H1 (cell line): ENCODE results near the gene RNF214. TPM values are rescaled to one million over a fixed set of nuclear protein-coding genes. Genes with fewer than 3 reads are reported as not detected.
A peak's percentile ranks its signal among the peaks of the same experiment; 100 is the strongest.
"Not testable (repeated sequence)": the region's sequence is repeated elsewhere in the genome, so short reads cannot be mapped to it uniquely, and the experiment has no call there.

ENCODE experiments used
- CTCF ChIA-PET: fragments of 300-600 bp; sonication (Branson Sonifier 250); formaldehyde crosslinking; loops from one replicate; lab custom pipeline; 2021; ENCODE audit not compliant: partially characterized antibody; lab: Charles Lee
- POLR2A ChIA-PET: fragments of 300-600 bp; sonication (Branson Sonifier 250); formaldehyde crosslinking; loops from one replicate; lab custom pipeline; 2021; ENCODE audit warnings: inconsistent platforms; ENCODE audit not compliant: partially characterized antibody; lab: Charles Lee
- DNase-seq, 2 experiments: peaks; one replicate each; pipeline versions ENCODE4 v3.0.0 to v3.0.0-alpha.2; 2010 to 2022; ENCODE audit warnings: low spot score in 2 of 2, low read depth in 1 of 2, mixed read lengths in 1 of 2
- FAIRE-seq: peaks from 2 replicates; lab custom pipeline; 2011; peaks lifted over from hg19 to GRCh38; lab: Jason Lieb, UNC
- H2AFZ ChIP-seq: 2 replicates; pipeline ENCODE4 v1.8.1; 2012; ENCODE audit warnings: low read length, inconsistent platforms
- H2AK5ac ChIP-seq: 2 replicates; pipeline ENCODE4 v1.6.1; 2013; ENCODE audit warnings: low read depth, low read length
- H2BK120ac ChIP-seq: replicated peaks from 2 replicates; pipeline ENCODE3; 2013; ENCODE audit warnings: low read depth, low read length, inconsistent platforms
- H2BK12ac ChIP-seq: 2 replicates; pipeline ENCODE4 v1.6.1; 2013; ENCODE audit warnings: low read depth, low read length
- H2BK15ac ChIP-seq: 2 replicates; pipeline ENCODE4 v1.6.1; 2013; ENCODE audit warnings: low read length
- H2BK20ac ChIP-seq: 2 replicates; pipeline ENCODE4 v1.6.1; 2013; ENCODE audit warnings: low read length
- H2BK5ac ChIP-seq: 2 replicates; pipeline ENCODE4 v1.6.1; 2013; ENCODE audit warnings: low read depth, low read length
- H3K14ac ChIP-seq: 2 replicates; pipeline ENCODE4 v1.6.1; 2013; ENCODE audit warnings: inconsistent platforms; ENCODE audit not compliant: insufficient read length
- H3K18ac ChIP-seq: 2 replicates; pipeline ENCODE4 v1.6.1; 2013; ENCODE audit warnings: low read length; ENCODE audit errors: extremely low read depth
- H3K23ac ChIP-seq: 2 replicates; pipeline ENCODE4 v1.6.1; 2013; ENCODE audit warnings: inconsistent platforms; ENCODE audit not compliant: insufficient read length
- H3K23me2 ChIP-seq: 2 replicates; pipeline ENCODE4 v1.6.1; 2013; ENCODE audit warnings: low read depth, low read length
- H3K27ac ChIP-seq: 2 replicates; pipeline ENCODE4 v1.6.1; 2011; ENCODE audit warnings: low read depth, low read length, inconsistent platforms
- H3K27me3 ChIP-seq, 4 experiments: replicated peaks in 1 of 4; 1 replicate in 1 of 4; 2 replicates in 3 of 4; pipeline versions ENCODE4 v1.6.1 to v1.8.1; 2011 to 2013; ENCODE audit warnings: low read length in 3 of 4, mild to moderate bottlenecking in 3 of 4, inconsistent platforms in 2 of 4, mixed read lengths in 2 of 4, moderate library complexity in 1 of 4; ENCODE audit not compliant: control insufficient read depth in 3 of 4, insufficient read depth in 3 of 4; ENCODE audit errors: extremely low read depth in 1 of 4
- H3K36me3 ChIP-seq, 4 experiments: 2 replicates each; pipeline versions ENCODE4 v1.6.1 to v1.8.1; 2011 to 2013; ENCODE audit warnings: mild to moderate bottlenecking in 4 of 4, low read length in 3 of 4, moderate library complexity in 2 of 4, control low read depth in 1 of 4, inconsistent platforms in 1 of 4; ENCODE audit not compliant: insufficient read depth in 4 of 4, control insufficient read depth in 2 of 4
- H3K4ac ChIP-seq: replicated peaks from 2 replicates; pipeline ENCODE3; 2013; ENCODE audit warnings: low read length, low read depth, mixed read lengths, inconsistent platforms; ENCODE audit not compliant: insufficient read length
- H3K4me1 ChIP-seq, 4 experiments: replicated peaks in 1 of 4; 1 replicate in 1 of 4; 2 replicates in 3 of 4; pipeline versions ENCODE4 v1.6.1 to v1.8.1; 2011 to 2013; ENCODE audit warnings: low read length in 3 of 4, inconsistent platforms in 2 of 4, mixed read lengths in 1 of 4; ENCODE audit not compliant: insufficient read depth in 4 of 4, control insufficient read depth in 3 of 4
- H3K4me2 ChIP-seq, 2 experiments: 2 replicates each; pipeline versions ENCODE4 v1.6.1 to v1.8.1; 2011 to 2013; ENCODE audit warnings: low read depth in 2 of 2, low read length in 2 of 2, control low read depth in 1 of 2, inconsistent platforms in 1 of 2, mild to moderate bottlenecking in 1 of 2; ENCODE audit not compliant: insufficient read depth in 1 of 2
- H3K4me3 ChIP-seq, 4 experiments: fragments of 200-600, 300-600 bp in 1 of 4; sonication (generic), shearing (Covaris generic), sonication (Bioruptor Twin) in 1 of 4; 2 replicates each; pipeline versions ENCODE4 v1.5.1 to v1.8.1; 2011 to 2016; ENCODE audit warnings: low read length in 4 of 4, low read depth in 3 of 4, control low read depth in 2 of 4, inconsistent platforms in 2 of 4, mild to moderate bottlenecking in 2 of 4, mixed read lengths in 1 of 4, moderate library complexity in 1 of 4; ENCODE audit not compliant: insufficient read depth in 2 of 4; ENCODE audit errors: extremely low read depth in 1 of 4
- H3K56ac ChIP-seq: replicated peaks from 2 replicates; pipeline ENCODE3; 2013; ENCODE audit warnings: low read depth, mild to moderate bottlenecking, mixed read lengths, low read length, inconsistent platforms; ENCODE audit not compliant: insufficient read length
- H3K79me1 ChIP-seq: 2 replicates; pipeline ENCODE4 v1.6.1; 2013; ENCODE audit warnings: low read depth, low read length, control low read depth
- H3K79me2 ChIP-seq, 2 experiments: 2 replicates each; pipeline versions ENCODE4 v1.6.1 to v1.8.1; 2012 to 2013; ENCODE audit warnings: low read length in 2 of 2, mild to moderate bottlenecking in 2 of 2, inconsistent platforms in 1 of 2; ENCODE audit not compliant: insufficient read depth in 2 of 2, control insufficient read depth in 1 of 2
- H3K9ac ChIP-seq, 4 experiments: replicated peaks in 1 of 4; 1 replicate in 1 of 4; 2 replicates in 3 of 4; pipeline versions ENCODE4 v1.6.1 to v1.8.1; 2011 to 2013; ENCODE audit warnings: low read depth in 3 of 4, low read length in 3 of 4, control low read depth in 2 of 4, mild to moderate bottlenecking in 2 of 4, moderate library complexity in 2 of 4, inconsistent platforms in 1 of 4; ENCODE audit errors: extremely low read depth in 1 of 4
- H3K9me3 ChIP-seq, 2 experiments: 2 replicates each; pipeline versions ENCODE4 v1.6.1 to v1.8.1; 2012 to 2013; ENCODE audit warnings: mild to moderate bottlenecking in 2 of 2, moderate library complexity in 2 of 2, control low read depth in 1 of 2, inconsistent platforms in 1 of 2, low read depth in 1 of 2, low read length in 1 of 2, mixed read lengths in 1 of 2; ENCODE audit not compliant: insufficient read depth in 2 of 2
- H4K20me1 ChIP-seq, 2 experiments: replicated peaks in 1 of 2; 2 replicates each; pipeline versions ENCODE3 to v1.8.1; 2011 to 2013; ENCODE audit warnings: inconsistent platforms in 2 of 2, low read length in 2 of 2, mild to moderate bottlenecking in 1 of 2; ENCODE audit not compliant: insufficient read depth in 2 of 2, control insufficient read depth in 1 of 2
- H4K5ac ChIP-seq: 2 replicates; pipeline ENCODE4 v1.6.1; 2013; ENCODE audit warnings: low read length, low read depth, mixed read lengths, inconsistent platforms; ENCODE audit not compliant: insufficient read length
- H4K8ac ChIP-seq: 2 replicates; pipeline ENCODE4 v1.8.0; 2013; ENCODE audit warnings: mild to moderate bottlenecking, moderate library complexity, low read length, inconsistent platforms; ENCODE audit not compliant: insufficient read depth; ENCODE audit errors: extremely low read depth
- H4K91ac ChIP-seq: replicated peaks from 2 replicates; pipeline ENCODE3; 2013; ENCODE audit warnings: low read length, mixed read lengths, inconsistent platforms; ENCODE audit not compliant: insufficient read length
- WGBS, 2 experiments: shearing (Covaris generic) in 1 of 2; methylation state at CpG; one replicate each; pipeline versions ENCODE4 v1.1.6 to v1.1.7; 2013 to 2015; ENCODE audit warnings: low lambda C conversion rate in 2 of 2, mixed read lengths in 2 of 2, inconsistent platforms in 1 of 2, low coverage in 1 of 2, missing lambda C conversion rate in 1 of 2; ENCODE audit not compliant: insufficient replicate concordance in 2 of 2, insufficient coverage in 1 of 2, insufficient read length in 1 of 2; ENCODE audit errors: extremely low coverage in 1 of 2, missing lambda C conversion rate in 1 of 2; 5-methylcytosine and 5-hydroxymethylcytosine counted together
- polyA plus RNA-seq, 7 experiments: library from polyadenylated mRNA; depleted of rRNA in 3 of 7; stranded (reverse) in 5 of 7; unstranded in 2 of 7; fragments of >200 nt in 5 of 7; fragments of 200-250 nt in 2 of 7; gene quantifications; 1 replicate in 5 of 7; 2 replicates in 1 of 7; 4 replicates in 1 of 7; pipeline versions ENCODE4 v1.2.1 to v1.2.3, GENCODE V29; 2011 to 2013; ENCODE audit warnings: missing spikeins in 2 of 7, mixed read lengths in 2 of 7
- total RNA-seq: library from RNA; stranded (reverse); fragmentation: NEBNext Ultra II Directional; extraction: Animal tissue kit (Norgen Biotek cat#: 25700); gene quantifications from 2 replicates; pipeline ENCODE4 v1.2.1, GENCODE V29; 2021

RNF214 gene
- total and polyA plus RNA-seq, 2 of the 8 experiments (the other 6 are each of a cell fraction or from before 2014, with no cell fraction given) = 34.9 to 35.6 TPM

- DNase-seq, H3K18ac ChIP-seq, H2BK20ac ChIP-seq, H4K8ac ChIP-seq, H2BK12ac ChIP-seq, H3K4ac ChIP-seq, H3K27ac ChIP-seq, H2BK120ac ChIP-seq, H3K27me3 ChIP-seq, H3K36me3 ChIP-seq, H3K4me3 ChIP-seq, H3K4me2 ChIP-seq, H4K20me1 ChIP-seq, H3K14ac ChIP-seq, H2AK5ac ChIP-seq, H2BK15ac ChIP-seq, H3K9me3 ChIP-seq, H2AFZ ChIP-seq, H3K79me1 ChIP-seq, H3K56ac ChIP-seq, H3K23ac ChIP-seq, H3K23me2 ChIP-seq, H3K4me1 ChIP-seq, H4K91ac ChIP-seq, H4K5ac ChIP-seq, H3K9ac ChIP-seq, H2BK5ac ChIP-seq: not testable (repeated sequence)
- peak; percentile 52 for FAIRE-seq
- WGBS, 2 experiments = 92% methylated on average over 6 of the region's 8 CpGs; no CpG with 5 or more reads in 1 of the 2 experiments
- POLR2A ChIA-PET = interaction anchor here (0.9 to 10.3 kb wide), 4 partner anchors 8 to 22 kb away, joined by 4 to 153 read pairs (median 6); partner anchors contain the start of gene SIDT2
- peaks cover 0 to 11% of the 10 kb centered on the region in 2 experiments; a peak in 1 of 4 replicates for H3K79me2 ChIP-seq
- CTCF ChIA-PET = interaction anchor here (1.3 to 18.7 kb wide), 4 partner anchors 10 to 24 kb away, joined by 3 to 449 read pairs (median 128); partner anchors contain the start of genes PCSK7, RNF214 and SIDT2
Observed at GRCh38 chr11:117206111-117206510, 26.4 kb upstream of the RNF214 start.

- not testable (repeated sequence) for FAIRE-seq, H3K4me1 ChIP-seq, H3K27me3 ChIP-seq, H4K8ac ChIP-seq, H3K4me3 ChIP-seq, H2BK20ac ChIP-seq, H3K9me3 ChIP-seq, H3K4me2 ChIP-seq, H2BK12ac ChIP-seq, H3K14ac ChIP-seq, H4K20me1 ChIP-seq, H3K9ac ChIP-seq, H2BK15ac ChIP-seq, H4K91ac ChIP-seq, H3K56ac ChIP-seq, H2BK5ac ChIP-seq, H2AFZ ChIP-seq, H3K79me2 ChIP-seq, H2AK5ac ChIP-seq, H4K5ac ChIP-seq, H3K27ac ChIP-seq, H3K36me3 ChIP-seq, H3K23ac ChIP-seq, H3K79me1 ChIP-seq, H3K23me2 ChIP-seq, H3K18ac ChIP-seq, H2BK120ac ChIP-seq, H3K4ac ChIP-seq
- WGBS, 2 experiments = 87% methylated on average over 6 of the region's 11 CpGs; no CpG with 5 or more reads in 1 of the 2 experiments
- CTCF ChIA-PET = interaction anchor here (16.4 to 18.7 kb wide), 2 partner anchors 15 to 24 kb away, joined by 249 to 449 read pairs; partner anchors contain the start of genes PCSK7, RNF214 and SIDT2
- POLR2A ChIA-PET = interaction anchor here (1.2 to 10.3 kb wide), 2 partner anchors 7 to 23 kb away, joined by 4 to 153 read pairs; partner anchors contain the start of gene SIDT2
- DNase-seq = peak in 1 of 2 experiments; percentile 64
Observed at GRCh38 chr11:117206859-117207258, 25.6 kb upstream of the RNF214 start.
